Sciatic nerve (tissue), 2 donors: ENCODE measurements around the gene ZDHHC24. TPM values are rescaled to one million over a fixed set of nuclear protein-coding genes. Genes with fewer than 3 reads are reported as not detected.
A peak's percentile ranks its signal among the peaks of the same experiment; 100 is the strongest.
"Not testable (repeated sequence)": the region's sequence is repeated elsewhere in the genome, so short reads cannot be mapped to it uniquely, and the experiment has no call there.

ENCODE experiments used
- ATAC-seq: fragments of 200-7000 bp; cut with Tn5 transposase; one replicate; pipeline ENCODE4 v1.9.1; 2020; ENCODE audit warnings: mild to moderate bottlenecking, moderate library complexity
- DNase-seq: peaks from one replicate; pipeline ENCODE4 v3.0.0-alpha.2; 2020; ENCODE audit warnings: low spot score
- intact Hi-C: fragments of 100-400 bp; cut with DNase I; formaldehyde crosslinking; loops from one replicate; pipeline ENCODE4 v1.14.2; 2022
- total RNA-seq: library from RNA; stranded (reverse); fragmentation: NEBNext Ultra II Directional; extraction: Animal tissue kit (Norgen Biotek cat#: 25700); gene quantifications from one replicate; pipeline ENCODE4 v1.2.1, GENCODE V29; 2021
- donor health status: DM: no; HTN: no; CAD: no.
- donor health status: DM: no; HTN: no; CAD: no.

ZDHHC24 gene, protein sequence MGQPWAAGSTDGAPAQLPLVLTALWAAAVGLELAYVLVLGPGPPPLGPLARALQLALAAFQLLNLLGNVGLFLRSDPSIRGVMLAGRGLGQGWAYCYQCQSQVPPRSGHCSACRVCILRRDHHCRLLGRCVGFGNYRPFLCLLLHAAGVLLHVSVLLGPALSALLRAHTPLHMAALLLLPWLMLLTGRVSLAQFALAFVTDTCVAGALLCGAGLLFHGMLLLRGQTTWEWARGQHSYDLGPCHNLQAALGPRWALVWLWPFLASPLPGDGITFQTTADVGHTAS
- total RNA-seq: 10.4 TPM

GRCh38 chr11:66545701-66546367, at the start of gene ZDHHC24:
TSS of gene ZDHHC24 (minus strand) at chr11:66546048. CDS start at chr11:66546003, 45 bp downstream.
- intact Hi-C loops: no loop called here
- DNase-seq (peak; percentile 98), ATAC-seq (peak; percentile 97)

GRCh38 chr11:66595245-66595904, 49.5 kb upstream of the ZDHHC24 start:
- no peak for DNase-seq
- ATAC-seq: peak; percentile 19
- intact Hi-C loops: no loop called here

- DNase-seq (no peak), ATAC-seq (no peak)
- intact Hi-C loops: no loop called here
Measured at GRCh38 chr11:66593650-66594049, 47.8 kb upstream of the ZDHHC24 start.

GRCh38 chr11:66593303-66593635, 47.4 kb upstream of the ZDHHC24 start:
- intact Hi-C loops: no loop called here
- ATAC-seq: no peak
- DNase-seq: no peak

DNA sequence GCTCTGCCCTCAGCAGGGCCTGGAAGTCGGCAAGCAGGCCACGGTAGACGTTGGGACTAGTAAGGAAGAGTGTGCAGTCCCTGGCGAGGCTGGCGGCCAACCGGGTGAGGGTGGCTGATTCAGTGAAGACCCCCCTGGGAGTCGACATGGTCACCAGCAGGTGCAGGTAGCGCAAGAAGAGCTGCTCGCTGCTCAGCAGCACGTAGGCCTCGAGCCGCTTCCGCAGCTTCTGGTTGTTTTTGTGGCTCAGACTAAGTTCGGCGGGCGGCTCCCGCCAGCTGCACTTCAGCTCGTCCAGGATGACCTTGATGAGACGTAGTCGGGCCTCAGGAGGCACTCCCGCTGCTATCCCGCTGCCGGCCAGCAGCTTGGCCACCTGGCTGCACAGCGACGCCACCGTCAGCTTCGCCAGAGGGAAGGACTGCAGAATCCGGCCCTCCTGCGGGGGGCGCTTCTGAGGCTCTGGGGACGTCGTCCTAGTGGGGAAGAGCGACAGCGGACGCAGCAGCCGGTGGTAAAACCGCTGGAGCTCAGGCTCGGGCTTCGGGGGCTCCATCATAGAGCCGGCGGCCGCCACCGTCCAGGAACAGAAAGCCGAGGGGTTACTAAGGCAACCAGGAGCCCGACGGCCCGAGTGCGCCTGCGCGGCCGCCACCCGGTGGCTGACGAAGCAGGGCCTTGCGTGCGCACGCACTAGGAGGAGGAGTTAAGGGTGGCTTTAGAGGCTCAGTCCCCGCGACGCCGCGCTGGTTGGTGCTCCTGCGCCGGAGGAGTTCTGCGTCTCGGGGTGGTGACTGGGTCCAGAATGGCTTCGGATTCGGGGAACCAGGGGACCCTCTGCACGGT, 46.8 kb upstream of the ZDHHC24 start, which contains the start of the genes CCDC87 and CCS:
TSS of gene CCDC87 (minus strand) at position 607 of the 846 bp plus-strand sequence. CDS start at position 559, 48 bp downstream.
TSS of gene CCS (plus strand) at position 729 of the 846 bp plus-strand sequence. CDS start at position 806, 77 bp downstream.
- intact Hi-C loops: no loop called here
- DNase-seq: peak; percentile 99
- ATAC-seq: peak; percentile 99

DNA sequence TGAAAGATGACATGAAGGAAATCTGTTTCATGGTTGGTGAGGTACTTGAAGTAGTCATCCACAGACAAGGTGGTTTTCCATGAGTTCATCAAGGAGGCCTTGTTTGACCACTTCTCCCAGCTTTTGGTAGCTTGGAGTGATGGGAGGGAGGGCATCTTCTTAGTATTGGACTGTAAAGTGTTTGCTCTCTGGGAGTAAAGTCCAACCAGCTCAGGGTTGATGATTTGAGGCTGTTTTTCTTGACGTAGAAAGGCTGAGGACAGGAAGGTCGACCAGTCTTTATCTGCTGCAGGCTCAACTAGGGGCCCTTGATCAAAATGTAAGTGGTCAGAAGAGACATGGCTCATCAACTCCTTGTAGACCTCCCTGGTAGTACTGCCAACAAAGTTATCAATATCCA, 45.3 kb upstream of the ZDHHC24 start:
- no peak for DNase-seq
- intact Hi-C loops: no loop called here
- ATAC-seq: no peak

- intact Hi-C loops: no loop called here
- DNase-seq: no peak
- no peak for ATAC-seq
Measured at GRCh38 chr11:66589996-66590675, 44.3 kb upstream of the ZDHHC24 start.

- intact Hi-C loops, ATAC-seq, DNase-seq: not testable (repeated sequence)
Measured at GRCh38 chr11:66589315-66589714, 43.5 kb upstream of the ZDHHC24 start.

DNA sequence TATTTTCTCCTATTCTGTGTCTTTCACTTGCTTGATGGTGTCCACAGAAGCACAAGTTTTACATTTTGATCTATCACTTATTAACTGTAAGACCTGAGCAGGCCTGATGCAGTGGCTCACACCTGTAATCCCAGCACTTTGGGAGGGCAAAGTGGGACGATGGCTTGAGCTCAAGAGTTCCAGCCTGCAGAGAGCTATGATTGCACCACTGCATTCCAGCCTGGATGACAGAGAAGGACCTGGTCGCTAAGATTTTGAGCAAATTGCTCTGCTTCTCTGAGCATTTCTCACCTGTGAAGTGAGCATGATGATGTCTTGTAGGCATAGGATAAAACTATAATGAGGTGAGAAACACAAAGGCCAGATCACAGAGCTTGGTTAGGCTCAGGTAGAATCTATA, 40.3 kb upstream of the ZDHHC24 start:
- ATAC-seq: no peak
- intact Hi-C loops: no loop called here

GRCh38 chr11:66585447-66585846, 39.6 kb upstream of the ZDHHC24 start:
- intact Hi-C loops: not testable (repeated sequence)

More for the DNA sequence above, 40.3 kb upstream of the ZDHHC24 start:
- DNase-seq: no peak

DNA sequence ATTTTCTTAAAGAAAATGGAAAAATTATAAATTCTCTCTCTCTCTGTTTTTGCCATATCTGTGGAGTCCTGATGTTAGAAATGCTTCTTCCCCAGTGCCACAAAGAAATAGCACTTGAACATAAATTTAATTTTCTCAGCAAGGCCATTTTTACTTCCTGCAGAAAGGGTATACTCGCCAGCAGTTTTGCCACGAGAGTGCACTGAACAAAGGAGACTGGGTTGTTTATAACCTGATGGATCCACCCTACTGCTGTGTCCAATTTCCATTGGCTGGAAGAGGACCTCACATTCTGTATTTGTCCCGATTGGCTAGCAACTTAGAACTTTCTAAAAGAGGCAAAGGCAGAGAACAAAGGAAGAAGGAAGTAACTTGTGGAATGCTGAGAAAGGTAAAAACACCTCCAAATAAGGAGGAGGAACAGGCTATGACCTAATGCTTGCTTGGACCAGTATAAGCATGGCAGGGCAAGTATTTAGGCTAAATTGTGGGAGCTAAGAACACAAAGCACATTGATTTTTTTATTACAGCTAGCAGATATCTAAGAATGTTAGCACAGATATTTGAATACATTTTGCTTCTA, 36.8 kb upstream of the ZDHHC24 start:
- ATAC-seq, DNase-seq, intact Hi-C loops: not testable (repeated sequence)

More at GRCh38 chr11:66585447-66585846, 39.6 kb upstream of the ZDHHC24 start:
- ATAC-seq, DNase-seq: not testable (repeated sequence)

DNA sequence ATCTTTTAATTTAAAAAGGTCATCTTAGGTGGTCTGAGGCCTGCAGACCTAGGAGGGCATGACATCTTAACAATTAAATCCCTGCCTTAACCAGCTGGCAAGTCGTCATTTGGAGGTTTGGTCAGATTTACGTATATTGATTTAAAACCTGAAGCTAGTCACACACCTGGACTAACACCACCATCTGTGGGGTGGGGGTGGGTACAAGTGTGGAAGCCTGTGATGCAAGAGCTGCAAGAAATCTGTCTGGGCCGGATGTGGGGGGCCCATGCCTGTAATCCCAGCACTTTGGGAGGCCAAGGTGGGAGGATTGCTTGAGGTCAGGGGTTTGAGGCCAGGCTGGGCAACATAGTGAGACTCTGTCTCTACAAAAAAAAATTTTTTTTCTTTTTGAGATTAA, 35.4 kb upstream of the ZDHHC24 start:
- ATAC-seq (no peak), DNase-seq (no peak)
- intact Hi-C loops: no loop called here

DNA sequence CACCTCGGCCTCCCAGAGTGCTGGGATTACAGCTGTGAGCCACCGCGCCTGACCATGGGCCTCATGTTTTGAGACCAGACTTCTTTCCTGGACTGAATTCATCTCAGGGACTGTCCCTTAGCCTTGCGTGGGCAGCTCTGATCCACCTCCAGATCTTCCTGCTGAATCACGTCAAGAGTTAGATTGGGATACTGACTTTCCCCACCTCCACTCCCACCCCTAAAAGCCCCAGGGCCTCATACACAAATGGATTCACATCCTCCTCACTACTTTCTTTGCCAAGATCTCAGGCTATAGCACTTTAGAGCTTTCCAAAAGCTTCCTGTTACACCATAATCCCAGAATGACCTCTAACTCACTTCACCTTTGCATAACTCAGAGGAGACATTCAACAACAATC, 35.0 kb upstream of the ZDHHC24 start:
- intact Hi-C loops: no loop called here
- ATAC-seq (peak; percentile 40), DNase-seq (no peak)

DNA sequence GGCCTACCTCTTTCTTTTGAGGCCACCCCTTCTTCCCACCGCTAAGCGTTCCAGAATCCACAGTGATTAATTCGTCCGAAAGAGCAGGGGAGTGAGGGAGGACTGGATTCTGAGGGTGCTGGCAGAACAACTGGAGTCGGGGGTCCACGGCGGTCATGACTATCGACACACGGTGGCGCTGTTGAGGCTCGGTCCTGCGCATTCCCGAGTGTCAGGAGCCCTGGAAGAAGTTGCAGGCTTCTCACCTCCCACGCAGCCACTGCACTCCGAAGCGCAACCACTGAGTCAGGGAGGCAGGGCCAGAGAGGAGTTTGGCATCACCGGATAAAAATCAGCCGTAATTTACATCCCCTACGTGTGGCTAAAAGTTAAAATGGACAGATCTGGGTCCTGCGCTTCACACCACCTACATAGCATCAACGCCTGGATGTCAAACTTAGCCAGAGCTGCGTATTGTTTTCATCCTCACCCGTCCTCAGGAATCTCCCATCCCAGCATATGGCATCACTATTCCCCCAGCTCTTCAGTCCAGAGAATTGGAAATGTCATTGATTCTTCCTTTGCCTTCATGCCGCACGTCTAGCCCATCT, 33.3 kb upstream of the ZDHHC24 start:
- intact Hi-C loops: no loop called here
- ATAC-seq (peak; percentile 94), DNase-seq (peak; percentile 90)

GRCh38 chr11:66570850-66571180, 25.0 kb upstream of the ZDHHC24 start:
- intact Hi-C loops: no loop called here
- ATAC-seq: no peak

DNA sequence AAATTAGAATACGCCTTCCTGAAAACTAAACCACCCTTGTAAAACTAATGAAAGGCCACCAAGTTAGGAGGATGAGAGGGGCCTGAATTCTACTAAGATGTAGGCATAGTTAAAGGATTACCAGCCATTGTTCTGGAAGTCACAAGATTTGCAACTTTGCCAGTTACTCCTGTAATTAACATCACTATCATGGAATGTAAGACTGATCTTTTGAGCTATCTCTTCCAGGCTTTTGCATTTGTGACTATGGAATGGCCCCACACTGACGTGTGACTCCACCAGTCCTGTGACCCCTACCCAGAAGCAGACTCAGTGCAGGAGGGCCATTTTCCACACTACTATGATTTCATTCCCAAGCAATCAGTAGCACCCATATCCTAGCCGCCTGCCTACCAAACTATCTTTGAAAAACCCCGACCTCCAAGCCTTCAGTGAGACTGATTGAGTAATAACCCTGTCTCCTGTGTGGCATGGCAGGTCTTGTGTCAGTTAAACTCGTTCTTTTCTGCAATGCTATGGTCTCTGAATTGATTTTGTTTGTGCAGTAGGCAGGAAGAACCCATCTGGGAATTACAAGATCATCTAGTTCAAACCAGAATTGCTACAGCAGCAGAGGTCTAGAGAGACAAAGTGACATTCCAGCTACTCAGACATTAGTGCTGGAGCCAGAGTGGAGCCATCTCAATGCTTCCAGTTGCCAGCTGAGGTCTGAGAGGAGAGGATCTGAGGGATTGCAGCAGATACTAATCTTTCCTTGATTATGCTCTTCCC, 24.4 kb upstream of the ZDHHC24 start:
- intact Hi-C loops: no loop called here
- ATAC-seq: no peak
- DNase-seq: no peak

More at GRCh38 chr11:66570850-66571180, 25.0 kb upstream of the ZDHHC24 start:
- DNase-seq: no peak

GRCh38 chr11:66569076-66569475, 23.2 kb upstream of the ZDHHC24 start:
- no peak for ATAC-seq
- DNase-seq: no peak
- intact Hi-C loops: no loop called here
